CD4-positive, alpha-beta T cell treated with Interferon alpha-2 for 1 hour (primary cell): ENCODE results near the gene HOXD4.

ENCODE experiments used
- DNase-seq, 2 donors: peaks; one replicate each; pipeline ENCODE4 v3.0.0-alpha.2; 2020 to 2022

The HOXD4 gene

DNA sequence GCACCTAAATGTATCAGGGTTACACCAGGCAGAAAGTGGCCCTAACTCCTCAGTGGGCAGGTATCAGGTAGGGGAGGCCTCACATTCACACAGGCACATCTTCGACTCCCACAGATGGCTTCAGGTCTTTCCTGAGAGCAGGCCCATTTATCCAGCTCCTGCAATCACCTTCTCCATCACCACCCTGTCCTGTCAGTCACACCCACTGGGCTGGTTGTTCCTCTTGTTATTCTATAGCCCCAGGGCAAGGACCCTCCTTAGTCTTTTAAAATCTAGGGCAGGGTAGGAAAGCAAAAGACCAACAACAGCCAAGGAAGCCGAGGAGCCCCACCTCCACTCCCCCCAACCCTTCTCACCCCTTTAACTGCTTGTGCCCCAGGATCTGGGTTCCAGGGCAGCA, 9.1 kb upstream of the HOXD4 start:
- no peak for DNase-seq

DNA sequence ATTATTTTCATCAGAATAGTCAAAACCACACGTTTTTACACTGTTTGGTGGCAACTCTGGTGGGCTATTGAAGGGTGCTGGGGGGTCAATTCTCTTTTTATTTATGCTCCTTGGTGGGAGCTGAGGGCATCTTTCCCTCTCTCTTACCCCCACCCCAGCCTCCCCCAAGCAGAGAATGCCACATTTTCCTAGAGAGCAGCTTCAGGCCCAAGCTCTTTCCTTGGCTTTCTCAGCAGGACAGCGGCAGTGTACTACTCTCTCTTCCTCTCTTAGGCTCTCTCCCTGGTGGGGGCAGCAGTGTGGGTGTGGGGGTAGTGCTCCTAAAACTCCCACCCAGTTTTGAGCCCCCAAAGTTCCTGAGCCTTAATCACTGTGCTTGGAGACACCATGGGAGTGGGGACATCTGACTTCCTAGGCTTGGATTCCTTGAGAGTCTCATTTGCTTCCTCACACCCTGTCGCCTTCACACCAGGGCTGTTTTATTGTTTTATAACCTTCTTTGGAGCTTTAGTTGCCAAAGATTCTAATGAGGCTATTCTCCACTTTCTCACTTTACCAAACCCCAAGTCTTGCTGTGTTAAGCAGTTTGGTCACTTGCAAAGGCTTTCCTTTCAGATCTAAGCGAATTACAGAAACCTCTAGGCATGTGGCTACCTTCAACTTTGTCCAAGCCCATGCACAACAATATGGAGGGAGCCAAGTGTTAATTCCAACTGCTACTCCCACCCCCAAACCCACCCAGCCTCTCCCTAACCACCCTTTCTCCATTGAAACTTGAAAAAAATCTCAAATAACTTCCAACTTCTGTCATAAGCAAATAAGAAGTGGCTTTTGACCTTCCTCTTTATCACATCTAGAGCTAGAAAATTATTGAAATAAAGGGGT, 6.0 kb upstream of the HOXD4 start:
- no peak for DNase-seq

DNA sequence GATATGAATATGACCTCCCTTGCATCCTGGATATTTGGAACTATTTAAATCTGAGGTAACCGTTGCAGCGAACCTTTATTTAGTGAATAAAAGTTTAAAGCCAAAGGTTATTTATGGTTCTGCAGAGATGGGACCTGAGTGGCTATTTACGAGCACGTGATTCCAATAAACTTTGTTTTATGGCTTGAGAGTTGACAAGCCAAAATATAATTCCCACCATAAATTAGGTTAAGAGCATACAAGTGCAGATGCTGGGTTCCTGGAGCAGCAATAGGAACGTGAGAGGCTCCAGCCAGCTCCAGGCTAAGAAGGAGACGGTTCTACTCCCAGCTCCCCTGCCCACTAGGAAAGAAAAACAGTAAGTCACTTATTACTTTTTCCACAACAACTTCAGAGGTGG, 5.2 kb upstream of the HOXD4 start:
- no peak for DNase-seq

DNA sequence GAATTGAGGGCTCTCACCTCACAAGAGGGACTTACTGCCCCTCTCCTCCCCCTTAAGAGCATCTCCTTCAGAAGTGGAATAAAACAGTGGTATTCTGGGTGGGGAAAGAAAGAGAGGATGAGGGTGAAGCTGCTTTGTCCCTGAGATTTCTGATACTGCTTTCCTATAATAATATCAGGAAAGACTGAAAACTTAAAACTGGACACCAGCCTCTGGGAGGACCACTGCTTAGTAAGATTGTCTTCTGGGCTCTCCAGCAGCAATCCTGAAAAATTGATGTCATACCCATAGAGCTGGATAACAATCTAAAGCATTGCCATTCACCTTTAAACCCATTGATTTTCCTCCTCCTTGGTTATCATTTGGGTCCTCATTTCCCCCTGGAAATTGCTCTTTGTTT, 4.7 kb upstream of the HOXD4 start:
- DNase-seq: no peak

DNA sequence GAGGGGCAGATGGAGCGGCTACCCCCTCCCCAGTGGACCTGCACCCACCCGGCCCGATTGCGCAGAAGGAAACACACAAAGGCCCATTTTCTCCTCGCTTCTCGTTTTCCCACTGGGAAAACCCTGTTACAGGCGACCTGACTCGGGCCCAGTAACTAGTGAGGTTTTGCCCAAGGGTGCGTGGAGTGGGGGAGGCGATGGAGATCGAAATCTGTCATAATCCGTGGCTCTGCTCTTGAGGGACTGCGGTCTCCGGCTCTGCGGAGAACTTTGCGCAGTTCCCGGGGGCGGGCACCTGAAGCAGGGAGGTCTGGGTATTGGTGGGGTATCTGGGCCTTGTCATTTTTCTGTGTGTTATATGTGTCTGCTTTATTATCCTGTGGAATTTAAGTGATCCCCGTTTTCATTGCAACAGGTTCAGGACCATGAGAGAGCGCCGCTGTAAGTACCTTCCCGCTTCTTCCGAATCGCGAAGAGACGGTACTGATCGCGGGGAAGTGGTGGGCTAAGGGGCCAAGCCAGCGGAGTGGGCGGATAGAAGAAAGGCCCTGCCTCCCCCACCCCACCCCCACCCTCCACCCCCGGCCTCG, 4.0 kb upstream of the HOXD4 start:
- no peak for DNase-seq

DNA sequence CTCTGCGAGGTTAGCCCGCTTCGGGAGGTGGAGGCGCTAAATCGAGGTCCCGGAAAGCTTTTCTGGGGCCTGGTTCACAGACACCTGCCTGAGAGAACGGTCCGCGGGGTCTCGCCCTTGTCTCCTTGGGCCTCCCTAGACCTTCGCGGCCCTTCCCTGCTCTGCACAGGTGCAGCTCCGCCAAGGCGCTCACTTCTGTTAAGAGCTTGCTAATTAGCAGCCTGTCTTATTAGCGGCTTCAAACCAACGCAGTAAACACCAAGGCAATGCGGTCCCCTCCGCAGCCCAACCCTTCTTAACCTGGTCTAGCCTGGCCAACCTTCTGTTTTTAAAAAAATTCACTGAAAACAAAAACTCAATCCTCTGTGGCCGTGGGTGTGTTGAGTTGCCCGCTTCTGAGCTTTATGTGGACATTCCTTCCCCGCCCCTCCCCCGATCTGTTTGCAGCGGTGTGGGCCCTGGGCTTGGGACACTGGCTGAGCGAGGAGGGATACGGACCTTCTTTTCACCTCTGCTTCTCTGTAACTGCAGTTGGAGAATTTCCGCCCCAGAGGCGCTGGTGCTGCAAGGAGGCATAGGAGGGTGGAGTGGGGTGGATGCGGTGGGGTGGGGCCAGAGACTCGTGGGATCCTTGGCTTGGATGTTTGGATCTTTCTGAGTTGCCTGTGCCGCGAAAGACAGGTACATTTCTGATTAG, 3.4 kb upstream of the HOXD4 start:
- DNase-seq: no peak

DNA sequence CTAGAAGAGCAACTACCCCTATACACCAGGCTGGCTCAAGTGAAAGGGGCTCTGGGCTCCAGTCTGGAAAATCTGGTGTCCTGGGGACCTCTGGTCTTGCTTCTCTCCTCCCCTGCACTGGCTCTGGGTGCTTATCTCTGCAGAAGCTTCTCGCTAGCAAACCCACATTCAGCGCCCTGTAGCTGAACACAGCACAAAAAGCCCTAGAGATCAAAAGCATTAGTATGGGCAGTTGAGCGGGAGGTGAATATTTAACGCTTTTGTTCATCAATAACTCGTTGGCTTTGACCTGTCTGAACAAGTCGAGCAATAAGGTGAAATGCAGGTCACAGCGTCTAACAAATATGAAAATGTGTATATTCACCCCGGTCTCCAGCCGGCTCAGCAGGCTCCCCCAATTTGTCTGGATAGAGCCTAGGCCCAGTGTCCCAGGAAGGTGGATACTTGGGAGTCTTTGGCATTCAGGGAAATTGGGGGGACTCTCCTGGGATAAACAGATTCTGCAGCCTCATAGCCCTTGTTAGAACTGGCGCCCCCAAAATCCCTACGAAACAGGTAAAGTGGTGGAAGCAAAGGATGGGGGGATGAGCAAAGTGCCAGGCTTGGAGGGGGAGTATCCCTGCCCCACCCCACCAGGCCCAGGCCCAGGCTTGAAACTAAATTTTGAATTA, 2.5 kb upstream of the HOXD4 start:
- no peak for DNase-seq

DNA sequence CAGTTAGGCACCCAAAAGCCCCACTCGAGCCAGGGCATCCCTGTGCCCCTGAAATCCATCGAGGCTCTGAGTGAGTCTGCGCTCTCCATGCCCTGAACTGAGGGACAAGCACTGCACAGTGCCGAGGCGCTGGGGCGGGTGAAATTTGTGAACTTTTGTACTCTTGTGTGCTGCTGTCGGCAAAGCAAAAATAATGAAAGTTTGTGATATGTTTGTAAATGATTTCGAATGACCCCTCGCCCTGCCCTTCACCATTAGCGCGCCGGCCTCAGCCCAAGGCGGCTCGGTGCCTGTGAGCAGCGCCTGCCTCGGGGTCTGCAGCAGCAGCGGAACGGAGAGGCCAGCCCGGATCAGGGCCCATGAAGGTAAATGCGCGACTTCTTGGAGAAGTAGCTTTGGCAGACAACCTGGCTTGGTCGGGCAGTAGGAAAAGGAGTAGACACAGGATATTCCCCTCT, 1.8 kb upstream of the HOXD4 start:
- DNase-seq: no peak

DNA sequence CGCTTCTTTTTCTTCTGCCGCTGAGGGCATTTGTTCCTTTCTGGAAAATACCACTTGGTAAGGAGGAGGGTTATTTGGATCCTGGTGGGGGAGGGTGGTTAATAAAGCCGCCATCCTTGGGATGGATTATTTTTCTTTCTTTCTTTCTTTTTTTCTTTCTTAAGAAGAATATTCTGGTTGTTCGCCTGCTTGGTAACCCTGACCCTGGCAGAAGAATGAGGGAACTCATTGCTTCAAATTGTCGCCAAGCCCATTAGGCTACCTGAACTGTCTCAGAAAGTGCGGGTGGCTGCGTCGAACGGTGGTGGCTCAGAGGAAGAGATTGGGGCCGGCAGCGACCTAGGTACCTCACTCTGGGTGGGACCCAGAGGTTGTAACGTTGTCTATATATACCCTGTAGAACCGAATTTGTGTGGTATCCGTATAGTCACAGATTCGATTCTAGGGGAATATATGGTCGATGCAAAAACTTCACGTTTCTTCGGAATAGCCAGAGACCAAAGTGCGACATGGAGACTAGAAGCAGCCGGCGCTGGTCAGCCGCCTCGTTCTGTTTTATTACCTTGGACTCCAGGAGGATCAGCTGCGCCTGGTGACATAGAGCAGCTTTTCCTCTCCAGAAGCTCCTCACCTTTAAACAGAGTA, 1.3 kb upstream of the HOXD4 start:
- DNase-seq: no peak

DNA sequence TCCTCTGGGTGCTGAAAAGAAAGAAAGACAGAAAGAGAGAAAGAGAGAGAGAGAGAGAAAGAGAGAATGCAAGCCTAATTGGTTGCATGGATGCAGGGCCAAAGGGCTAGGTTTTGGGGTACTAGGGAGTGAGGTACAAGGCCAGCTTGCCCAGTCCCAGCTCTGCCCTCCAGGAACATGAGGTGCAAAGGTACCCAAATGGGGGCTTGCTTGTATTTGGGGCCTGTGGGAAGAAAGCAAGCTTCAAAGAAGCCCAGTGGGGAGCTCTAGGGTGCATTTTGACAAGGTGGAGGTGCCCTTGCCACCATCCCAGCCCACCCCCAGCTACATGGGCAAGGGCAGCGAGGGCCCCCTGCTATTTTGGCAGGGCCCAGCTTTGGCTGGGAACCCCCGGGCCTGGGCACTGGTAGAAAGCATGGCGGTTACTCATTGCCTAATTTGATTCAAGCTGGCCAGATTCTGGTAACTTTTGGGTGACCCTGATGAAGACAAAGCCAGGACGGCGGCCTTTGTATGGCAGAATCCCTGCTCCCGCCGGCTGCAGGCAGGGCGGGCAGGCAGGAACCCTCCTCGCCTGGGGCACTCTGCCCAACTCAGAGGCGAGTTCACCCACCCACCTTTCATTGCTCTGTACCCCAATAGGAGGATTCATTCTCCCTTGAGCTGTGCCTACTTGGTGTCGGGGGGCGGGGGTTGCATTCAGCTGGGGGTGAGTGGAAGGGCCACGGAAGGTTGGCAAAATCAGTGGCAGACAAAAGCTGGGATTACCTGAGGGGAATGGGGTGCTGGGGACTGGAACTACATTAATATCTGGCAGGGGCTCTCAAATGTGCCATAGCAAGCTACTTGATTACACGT, 537 bp upstream of the HOXD4 start:
- no peak for DNase-seq

DNA sequence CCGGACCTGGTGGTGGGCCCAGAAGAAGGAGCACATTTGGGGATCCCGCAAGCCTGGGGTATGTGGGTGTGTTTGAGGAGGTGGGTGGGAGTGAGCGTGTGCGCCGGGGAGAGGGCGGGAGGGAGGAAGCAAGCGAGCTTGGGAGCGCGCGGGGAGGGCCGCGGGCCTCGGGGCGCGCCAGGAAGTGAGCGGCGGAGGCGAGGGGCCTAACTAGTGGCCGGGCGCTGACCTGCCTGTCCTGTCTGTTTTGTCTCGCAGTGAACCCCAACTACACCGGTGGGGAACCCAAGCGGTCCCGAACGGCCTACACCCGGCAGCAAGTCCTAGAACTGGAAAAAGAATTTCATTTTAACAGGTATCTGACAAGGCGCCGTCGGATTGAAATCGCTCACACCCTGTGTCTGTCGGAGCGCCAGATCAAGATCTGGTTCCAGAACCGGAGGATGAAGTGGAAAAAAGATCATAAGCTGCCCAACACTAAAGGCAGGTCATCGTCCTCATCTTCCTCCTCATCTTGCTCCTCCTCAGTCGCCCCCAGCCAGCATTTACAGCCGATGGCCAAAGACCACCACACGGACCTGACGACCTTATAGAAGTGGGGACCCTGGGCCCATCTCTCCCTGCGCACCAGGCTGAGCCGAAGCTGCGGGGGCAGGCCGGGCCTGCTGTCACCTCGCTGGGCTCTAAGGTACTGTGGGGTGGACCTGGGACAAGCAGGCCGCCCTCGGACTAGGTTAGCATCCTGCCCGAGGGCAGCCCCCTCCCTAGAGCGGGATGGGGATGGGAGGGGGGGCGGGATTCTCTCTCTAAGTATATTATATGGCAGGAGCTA, 1.2 kb downstream of the HOXD4 start:
- DNase-seq: no peak

DNA sequence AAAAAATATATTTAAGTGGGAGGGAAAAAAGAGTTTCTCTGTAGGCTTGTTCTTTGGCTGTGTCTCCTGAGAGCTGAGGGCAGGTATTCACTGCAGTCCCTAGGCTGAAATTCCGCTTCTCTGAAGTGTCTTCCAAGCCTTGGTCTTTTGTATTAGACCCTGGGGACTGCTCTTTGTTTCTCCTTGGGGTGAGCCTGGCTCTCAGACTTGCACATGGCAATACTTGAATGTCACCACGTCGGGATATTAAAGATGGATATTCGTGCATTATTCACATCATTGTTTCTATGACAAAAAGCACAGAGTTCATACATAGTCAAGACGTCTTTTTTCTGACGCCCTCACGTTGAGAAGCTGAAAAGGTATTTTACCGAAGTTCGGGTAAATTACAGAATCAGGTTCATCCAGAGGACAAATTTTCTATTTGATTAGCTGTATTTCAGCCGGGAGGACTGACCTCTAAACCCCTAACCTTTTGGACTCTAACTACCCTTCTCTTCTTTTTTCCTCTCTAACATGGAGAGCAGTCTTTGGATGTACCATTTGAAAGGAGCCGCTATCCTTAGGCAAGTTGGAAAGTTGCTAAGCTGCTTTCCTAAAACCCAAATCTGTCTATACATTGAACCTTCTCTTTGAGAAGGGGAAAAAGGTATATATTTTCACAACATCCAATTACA, 3.4 kb downstream of the HOXD4 start:
- no peak for DNase-seq

DNA sequence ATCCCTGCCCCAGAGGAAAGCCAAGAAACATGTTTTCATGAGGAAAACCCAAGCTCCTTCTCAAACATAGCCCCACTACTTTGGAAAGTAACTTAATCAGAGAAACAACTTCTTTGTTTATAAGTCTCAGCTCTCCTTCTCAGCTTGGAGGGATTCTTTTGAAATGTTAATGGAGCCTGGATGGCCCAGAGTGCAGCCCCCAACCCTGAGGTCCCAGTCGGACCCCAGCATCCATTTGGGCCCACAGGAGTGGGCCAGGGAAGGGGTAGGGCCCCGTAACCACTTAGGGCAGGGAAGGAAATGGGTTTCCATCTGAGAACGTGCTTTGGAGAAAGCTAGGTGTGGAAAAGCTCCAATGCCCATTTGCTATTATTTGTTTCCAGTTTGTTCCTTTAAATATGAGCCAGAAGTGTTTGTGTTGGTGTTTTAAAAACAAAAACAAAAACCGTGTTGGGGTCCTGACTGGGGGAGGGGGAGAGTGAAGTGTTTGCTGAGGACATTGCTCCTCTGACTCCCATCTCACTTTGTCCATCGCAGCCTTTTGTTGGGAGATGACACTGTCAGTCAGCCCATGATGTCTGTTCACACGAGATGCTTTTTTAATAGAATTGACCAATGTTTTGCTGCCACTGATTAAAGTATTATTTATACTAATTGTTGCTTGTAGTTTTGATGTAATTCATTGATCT, 4.2 kb downstream of the HOXD4 start:
- DNase-seq: no peak

DNA sequence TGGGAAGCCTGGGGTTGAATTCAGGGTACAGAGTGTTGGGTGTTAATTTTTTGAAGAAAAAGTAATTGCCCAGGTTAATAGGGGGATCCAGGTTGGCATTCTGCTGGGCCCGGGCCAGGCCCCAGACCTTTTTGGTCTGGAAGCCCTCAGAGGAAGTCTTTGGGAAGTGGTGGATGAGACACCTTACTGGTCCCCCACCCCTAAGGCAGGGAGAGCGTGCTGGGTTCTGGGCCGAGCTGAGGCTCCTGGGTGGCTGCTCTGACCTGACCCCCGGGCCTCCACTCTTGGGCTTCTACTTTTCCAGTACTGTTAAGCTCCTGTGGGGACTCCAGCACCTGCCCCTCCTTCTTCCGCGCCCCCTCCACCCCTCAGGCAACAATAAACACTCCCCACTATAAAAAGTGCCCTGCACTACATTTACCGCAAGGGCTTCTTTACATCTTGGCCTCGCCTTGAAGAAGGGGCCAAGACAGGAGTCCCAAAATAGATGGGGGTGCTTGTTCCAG, 5.0 kb downstream of the HOXD4 start:
- no peak for DNase-seq

DNA sequence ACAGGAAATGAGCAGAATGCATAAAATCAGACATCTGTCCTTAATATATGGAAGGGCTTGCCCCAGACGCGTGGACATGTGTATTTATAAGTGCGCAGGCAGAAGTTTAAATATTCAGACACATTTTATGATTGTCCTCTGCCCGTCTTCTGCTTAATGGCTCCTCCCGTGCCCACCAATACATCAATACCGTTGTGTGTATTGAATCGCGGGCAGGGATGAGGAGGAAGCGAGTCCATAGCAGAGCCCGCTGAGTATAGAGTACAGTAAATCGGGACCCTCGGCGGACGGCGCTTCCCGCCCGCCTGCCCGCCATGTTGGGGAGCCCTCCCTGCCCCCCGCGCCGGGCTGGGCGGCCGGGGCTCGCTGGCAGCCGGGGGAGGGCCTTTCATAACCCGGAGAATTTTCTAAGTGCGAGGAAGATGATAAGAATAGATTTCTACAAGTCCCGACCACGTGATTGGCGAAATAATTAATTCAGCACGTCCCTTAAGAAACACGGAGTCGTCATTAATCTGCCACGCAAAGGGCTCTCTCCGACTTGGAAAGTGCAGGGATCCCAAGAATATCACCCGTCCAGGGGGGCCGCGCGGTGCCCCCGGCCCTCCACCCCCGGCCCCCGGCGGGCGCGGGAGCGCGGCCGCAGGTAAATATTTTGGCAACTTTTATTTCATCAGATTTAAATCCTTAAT, 5.6 kb downstream of the HOXD4 start, which contains the start of gene HOXD3:
Gene HOXD3, plus strand, starts transcription at position 501 of the 692 bp plus-strand sequence. CDS start 11,808 bp downstream, outside the sequence.
- no peak for DNase-seq

DNA sequence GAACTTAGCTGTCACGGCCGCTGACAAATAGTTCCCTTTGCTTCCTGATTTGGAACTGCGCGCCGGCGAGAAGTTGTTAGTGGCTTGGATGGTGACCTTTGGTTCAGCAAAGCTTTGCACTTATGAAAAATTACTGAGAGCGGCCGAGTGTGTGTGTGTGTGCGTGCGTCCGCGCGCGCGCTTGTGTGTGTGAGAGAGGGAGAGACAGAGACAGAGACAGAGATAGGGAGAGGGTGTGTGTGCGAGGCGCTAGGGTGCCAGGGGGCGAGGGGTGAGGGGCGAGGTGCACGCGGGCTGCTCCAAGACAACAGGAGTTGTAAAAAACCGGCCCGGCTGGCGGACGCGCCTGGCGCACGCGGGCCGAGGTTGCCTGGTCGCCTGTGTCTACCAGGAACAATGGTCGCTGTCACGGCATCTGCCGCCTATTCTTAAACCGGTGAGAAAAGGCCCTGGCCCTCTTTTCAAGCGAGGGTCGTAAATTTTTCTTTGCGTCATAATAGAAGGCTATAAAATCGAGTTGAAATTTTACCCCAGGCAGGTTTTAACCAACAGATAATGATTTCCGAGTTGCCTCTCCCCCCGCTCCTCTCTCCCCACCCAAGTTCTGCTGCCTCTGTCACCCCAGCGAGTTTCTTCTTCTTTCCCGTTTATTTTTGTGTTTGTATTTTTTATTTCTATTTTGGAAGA, 6.3 kb downstream of the HOXD4 start:
- DNase-seq: no peak

DNA sequence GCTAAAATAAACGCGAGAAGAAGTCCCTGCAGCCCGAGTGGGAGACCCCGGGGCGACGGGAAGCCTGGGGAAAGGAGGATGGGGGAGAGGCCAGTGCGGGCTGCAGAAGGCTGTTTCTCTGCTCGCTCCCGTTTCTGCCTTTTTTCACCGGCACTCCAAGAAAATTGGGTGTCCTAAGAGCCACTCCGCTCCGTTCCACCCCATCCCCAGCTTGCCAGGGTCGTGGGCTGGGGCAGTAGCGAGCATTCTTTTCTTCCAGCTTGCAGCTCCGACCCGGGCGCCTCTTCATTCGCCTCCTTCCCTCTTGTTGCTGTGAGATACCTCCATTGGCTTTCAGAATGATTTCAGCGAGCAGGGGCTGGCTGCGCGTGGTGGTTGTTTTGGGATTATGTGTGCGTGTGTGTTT, 6.8 kb downstream of the HOXD4 start:
- DNase-seq: no peak
